B cell (primary cell): ENCODE data around the gene RXYLT1. TPM values are rescaled to one million over a fixed set of nuclear protein-coding genes. Genes with fewer than 3 reads are reported as not detected.

Experiments used
- ATAC-seq: fragments of 200-7000 bp; cut with Tn5 transposase; one replicate; pipeline ENCODE4 v1.10.0; 2021; ENCODE audit warnings: low read depth, mild to moderate bottlenecking, moderate number of reproducible peaks, moderate library complexity
- CTCF ChIA-PET: fragments of 350-600 bp; sonication (Branson Sonifier 250); formaldehyde crosslinking; loops from one replicate; lab custom pipeline; 2021; ENCODE audit warnings: antibody characterized with exemption, inconsistent platforms; lab: Charles Lee
- POLR2A ChIA-PET: fragments of 350-600 bp; sonication (Branson Sonifier 250); formaldehyde crosslinking; loops from one replicate; lab custom pipeline; 2021; ENCODE audit warnings: antibody characterized with exemption; lab: Charles Lee
- DNase-seq: peaks from one replicate; pipeline ENCODE4 v3.0.0; 2013
- H2AFZ ChIP-seq: 2 replicates; pipeline ENCODE4 v1.6.1; 2012; ENCODE audit warnings: mild to moderate bottlenecking, low read depth, low read length; ENCODE audit not compliant: insufficient read depth, poor library complexity, severe bottlenecking
- H3K27ac ChIP-seq, 2 donors: 1 replicate in 1 of 2; 2 replicates in 1 of 2; pipeline ENCODE4 v1.5.1; 2012 to 2013; ENCODE audit warnings: low read length in 2 of 2, mild to moderate bottlenecking in 2 of 2, moderate library complexity in 1 of 2
- H3K27me3 ChIP-seq, 4 experiments: fragments of 200-600 bp in 1 of 4; sonication (generic) in 1 of 4; replicated peaks in 1 of 4; 1 replicate in 2 of 4; 2 replicates in 2 of 4; pipeline versions ENCODE4 v1.6.1 to v1.7.0; 2013 to 2016; ENCODE audit warnings: low read length in 3 of 4, mild to moderate bottlenecking in 2 of 4, mixed read lengths in 1 of 4, moderate library complexity in 1 of 4; ENCODE audit not compliant: insufficient read depth in 4 of 4, control insufficient read depth in 3 of 4; ENCODE audit errors: control extremely low read depth in 1 of 4
- H3K36me3 ChIP-seq, 2 experiments: replicated peaks in 1 of 2; 1 replicate in 1 of 2; 2 replicates in 1 of 2; pipeline versions ENCODE4 v1.6.1 to v1.7.1; 2013; ENCODE audit warnings: low read length in 1 of 2; ENCODE audit not compliant: insufficient read depth in 2 of 2, control insufficient read depth in 1 of 2; ENCODE audit errors: control extremely low read depth in 1 of 2, extremely low read depth in 1 of 2
- H3K4me1 ChIP-seq, 2 donors: fragments of 200-600 bp in 1 of 2; sonication (generic) in 1 of 2; 1 replicate in 1 of 2; 2 replicates in 1 of 2; pipeline versions ENCODE4 v1.5.1 to v1.6.1; 2013 to 2017; ENCODE audit warnings: low read length in 2 of 2; ENCODE audit not compliant: control insufficient read depth in 2 of 2, insufficient read depth in 2 of 2
- H3K4me2 ChIP-seq: replicated peaks from 2 replicates; pipeline ENCODE3; 2012; ENCODE audit warnings: mild to moderate bottlenecking, low read depth, low read length; ENCODE audit not compliant: poor library complexity, severe bottlenecking
- H3K4me3 ChIP-seq, 5 experiments: fragments of 200-600 bp in 1 of 5; sonication (generic) in 1 of 5; 1 replicate in 3 of 5; 2 replicates in 2 of 5; pipeline versions ENCODE4 v1.5.1 to v1.7.0; 2011 to 2016; ENCODE audit warnings: low read length in 4 of 5, mild to moderate bottlenecking in 4 of 5, low read depth in 2 of 5, control low read depth in 1 of 5, moderate library complexity in 1 of 5; ENCODE audit not compliant: insufficient read depth in 1 of 5; ENCODE audit errors: control extremely low read depth in 1 of 5, extremely low read depth in 1 of 5
- H3K79me2 ChIP-seq: fragments of 200-600 bp; sonication (generic); one replicate; pipeline ENCODE4 v1.6.0; 2016; ENCODE audit warnings: low read length; ENCODE audit not compliant: control insufficient read depth, insufficient read depth
- H3K9ac ChIP-seq: fragments of 200-600 bp; sonication (generic); 2 replicates; pipeline ENCODE4 v1.6.1; 2017; ENCODE audit warnings: mild to moderate bottlenecking, low read length, moderate library complexity
- H3K9me3 ChIP-seq, 3 donors: one replicate each; pipeline versions ENCODE4 v1.6.1 to v1.7.1; 2013; ENCODE audit warnings: low read length in 2 of 3; ENCODE audit not compliant: control insufficient read depth in 2 of 3, insufficient read depth in 1 of 3; ENCODE audit errors: control extremely low read depth in 1 of 3
- H4K20me1 ChIP-seq: 2 replicates; pipeline ENCODE4 v1.6.0; 2012; ENCODE audit warnings: mild to moderate bottlenecking, low read length; ENCODE audit not compliant: insufficient read depth, control insufficient read depth, poor library complexity, severe bottlenecking
- H3K27ac Mint-ChIP-seq: one replicate; pipeline ENCODE4 v1.8.0; 2021; ENCODE audit warnings: mixed read lengths
- H3K27me3 Mint-ChIP-seq: one replicate; pipeline ENCODE4 v1.8.0; 2021; ENCODE audit warnings: mixed read lengths
- H3K4me1 Mint-ChIP-seq: one replicate; pipeline ENCODE4 v1.8.0; 2021; ENCODE audit warnings: mixed read lengths
- H3K4me3 Mint-ChIP-seq: one replicate; pipeline ENCODE4 v1.8.0; 2021; ENCODE audit warnings: mixed read lengths
- H3K9me3 Mint-ChIP-seq: one replicate; pipeline ENCODE4 v1.8.0; 2022; ENCODE audit warnings: mixed read lengths; ENCODE audit not compliant: insufficient read depth
- EZH2 ChIP-seq: IDR thresholded peaks from 2 replicates; pipeline ENCODE4 v1.6.1; 2012; ENCODE audit warnings: borderline replicate concordance, low read depth, mild to moderate bottlenecking, moderate library complexity, low read length; ENCODE audit not compliant: insufficient read depth, poor library complexity, severe bottlenecking
- WGBS: methylation state at CpG from one replicate; pipeline ENCODE4 v1.1.5; 2013; ENCODE audit warnings: missing lambda C conversion rate; ENCODE audit not compliant: insufficient coverage; 5-methylcytosine and 5-hydroxymethylcytosine counted together
- intact Hi-C: fragments of 100-400 bp; cut with micrococcal nuclease; formaldehyde crosslinking; loops from one replicate; pipeline ENCODE4 v1.10.0; 2022
- polyA plus RNA-seq: library from polyadenylated mRNA; depleted of rRNA; stranded (reverse); fragments of >200 nt; gene quantifications from 2 replicates; pipeline ENCODE4 v1.2.3, GENCODE V29; 2012
- total RNA-seq, 2 donors: library from RNA; stranded (reverse); fragments of 120-200 nt in 1 of 2; gene quantifications; 1 replicate in 1 of 2; 2 replicates in 1 of 2; pipeline versions ENCODE4 v1.2.3 to v1.2.4, GENCODE V29; 2013 to 2022
- TF ChIP-seq, protein P1 (sequence below): fragments of 200-600 bp; IDR thresholded peaks from one replicate; pipeline ENCODE4 v1.8.0; 2022; ENCODE audit warnings: antibody characterized with exemption, mild to moderate bottlenecking

Gene RXYLT1
- total and polyA plus RNA-seq, 2 donors (not counting 1 experiment from before 2014, with no cell fraction given) = 9.4 to 16.5 TPM

DNA sequence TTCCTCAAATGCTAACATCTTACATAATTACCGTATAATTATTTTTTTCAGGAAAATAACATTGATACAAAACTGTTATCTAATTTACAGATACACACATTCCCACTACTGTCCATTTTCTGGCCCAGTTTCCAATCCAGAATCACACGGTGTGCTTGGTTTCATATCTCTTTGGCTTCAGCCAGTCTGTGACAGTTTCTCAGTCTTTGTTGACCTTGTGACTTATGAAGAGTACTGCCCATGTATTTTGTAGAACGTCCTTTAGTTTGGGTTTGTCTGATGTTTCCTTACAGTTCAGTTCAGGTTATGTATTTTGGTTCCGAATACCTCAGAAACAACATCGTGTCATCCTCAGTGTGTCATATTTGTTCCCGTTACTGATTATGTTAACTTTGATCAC lies 16.2 kb downstream of the RXYLT1 start:
- POLR2A ChIA-PET = no interaction called here

DNA sequence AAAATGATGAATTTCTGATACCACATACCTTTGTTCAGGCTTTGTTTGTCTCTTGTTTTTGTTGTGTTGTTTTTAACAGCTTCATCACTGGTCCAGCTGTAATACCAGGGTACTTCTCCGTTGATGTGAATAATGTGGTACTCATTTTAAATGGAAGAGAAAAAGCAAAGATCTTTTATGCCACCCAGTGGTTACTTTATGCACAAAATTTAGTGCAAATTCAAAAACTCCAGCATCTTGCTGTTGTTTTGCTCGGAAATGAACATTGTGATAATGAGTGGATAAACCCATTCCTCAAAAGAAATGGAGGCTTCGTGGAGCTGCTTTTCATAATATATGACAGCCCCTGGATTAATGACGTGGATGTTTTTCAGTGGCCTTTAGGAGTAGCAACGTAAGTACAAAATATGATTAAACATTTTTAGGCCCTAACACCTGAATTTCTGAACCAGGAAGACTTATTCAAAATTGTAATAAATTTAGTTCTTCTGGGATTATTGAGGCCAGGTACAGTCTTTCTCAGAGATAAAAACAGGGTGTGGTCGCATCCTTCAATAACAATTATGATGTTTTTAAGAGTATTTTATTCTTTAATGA lies 22.4 kb downstream of the RXYLT1 start:
- H3K9ac ChIP-seq = no peak overlapping the region
- no peaks in the 10 kb centered on the region for H3K27me3 ChIP-seq
- CTCF ChIA-PET = interaction anchor here (0.6 to 2.8 kb wide), 12 partner anchors 9 to 1252 kb away, joined by 3 to 20 read pairs (median 3); partner anchors contain the start of gene SRGAP1
- TF ChIP-seq EZH2 = no peak
- TF ChIP-seq, protein P1, sequence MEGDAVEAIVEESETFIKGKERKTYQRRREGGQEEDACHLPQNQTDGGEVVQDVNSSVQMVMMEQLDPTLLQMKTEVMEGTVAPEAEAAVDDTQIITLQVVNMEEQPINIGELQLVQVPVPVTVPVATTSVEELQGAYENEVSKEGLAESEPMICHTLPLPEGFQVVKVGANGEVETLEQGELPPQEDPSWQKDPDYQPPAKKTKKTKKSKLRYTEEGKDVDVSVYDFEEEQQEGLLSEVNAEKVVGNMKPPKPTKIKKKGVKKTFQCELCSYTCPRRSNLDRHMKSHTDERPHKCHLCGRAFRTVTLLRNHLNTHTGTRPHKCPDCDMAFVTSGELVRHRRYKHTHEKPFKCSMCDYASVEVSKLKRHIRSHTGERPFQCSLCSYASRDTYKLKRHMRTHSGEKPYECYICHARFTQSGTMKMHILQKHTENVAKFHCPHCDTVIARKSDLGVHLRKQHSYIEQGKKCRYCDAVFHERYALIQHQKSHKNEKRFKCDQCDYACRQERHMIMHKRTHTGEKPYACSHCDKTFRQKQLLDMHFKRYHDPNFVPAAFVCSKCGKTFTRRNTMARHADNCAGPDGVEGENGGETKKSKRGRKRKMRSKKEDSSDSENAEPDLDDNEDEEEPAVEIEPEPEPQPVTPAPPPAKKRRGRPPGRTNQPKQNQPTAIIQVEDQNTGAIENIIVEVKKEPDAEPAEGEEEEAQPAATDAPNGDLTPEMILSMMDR = peak; percentile 65
- no peaks in the 10 kb centered on the region for H3K9me3 ChIP-seq
- no peaks in the 10 kb centered on the region for H3K4me1 ChIP-seq
- Mint-ChIP-seq H3K4me1 (peaks cover 8% of the 10 kb centered on the region), H3K9me3 (no peaks in the 10 kb centered on the region), H3K27me3 (no peaks in the 10 kb centered on the region), H3K4me3 (no peak overlapping the region), H3K27ac (no peak overlapping the region)
- H2AFZ ChIP-seq = no peak overlapping the region
- DNase-seq (peak; percentile 34), ATAC-seq (no peak)
- H3K4me2 ChIP-seq = no peak overlapping the region
- peaks cover 0 to 14% of the 10 kb centered on the region in 2 experiments for H3K36me3 ChIP-seq
- intact Hi-C loops = no loop called here
- no CpG with 5 or more reads among the region's 6 CpGs for WGBS
- no peaks in the 10 kb centered on the region for H4K20me1 ChIP-seq
- no peaks in the 10 kb centered on the region for H3K79me2 ChIP-seq
- H3K27ac ChIP-seq = no peak overlapping the region
- POLR2A ChIA-PET = no interaction called here
- H3K4me3 ChIP-seq = no peak overlapping the region

More for the DNA sequence above, 16.2 kb downstream of the RXYLT1 start:
- WGBS = 98% methylated on average over 6 of the region's 6 CpGs
- no peak overlapping the region for H3K27ac Mint-ChIP-seq
- no peak overlapping the region for H3K4me3 ChIP-seq
- CTCF ChIA-PET = interaction anchor here (1.1 kb wide), 1 partner anchor 460 kb away, joined by 3 read pairs; no protein-coding TSS in a partner anchor
- intact Hi-C loops = no loop called here
- H3K27ac ChIP-seq = no peak overlapping the region
- peaks cover 0 to 3% of the 10 kb centered on the region in 2 experiments for H3K36me3 ChIP-seq
- no peak for ATAC-seq
- H3K27me3 Mint-ChIP-seq = no peaks in the 10 kb centered on the region
- H3K9me3 Mint-ChIP-seq = no peaks in the 10 kb centered on the region
- no peaks in the 10 kb centered on the region for H4K20me1 ChIP-seq
- H3K27me3 ChIP-seq = no peaks in the 10 kb centered on the region
- no peaks in the 10 kb centered on the region for H3K9me3 ChIP-seq
- H3K4me1 ChIP-seq = no peaks in the 10 kb centered on the region
- TF ChIP-seq, protein P1 = no peak
- TF ChIP-seq EZH2 = no peak
- H3K4me3 Mint-ChIP-seq = no peak overlapping the region
- no peaks in the 10 kb centered on the region for H3K4me1 Mint-ChIP-seq
- no peak overlapping the region for H2AFZ ChIP-seq
- no peak for DNase-seq
- H3K9ac ChIP-seq = no peak overlapping the region
- H3K79me2 ChIP-seq = no peaks in the 10 kb centered on the region
- H3K4me2 ChIP-seq = no peak overlapping the region
